GM19043 (cell line): ENCODE data around the gene ABCD1.

Experiments
- ATAC-seq: cut with Tn5 transposase; IDR thresholded peaks from one replicate; pipeline ENCODE4 v1.9.1; 2021; ENCODE audit warnings: low read depth; ENCODE audit not compliant: unreplicated experiment

ABCD1 gene

GRCh38 chrX:153770601-153771414 is 46.2 kb downstream of the ABCD1 start:
- no peak for ATAC-seq

- no peak for ATAC-seq
Observed at GRCh38 chrX:153771415-153772315, 47.0 kb downstream of the ABCD1 start.

- ATAC-seq = no peak
Observed at GRCh38 chrX:153772316-153773217, 47.9 kb downstream of the ABCD1 start.

- ATAC-seq = no peak
Observed at GRCh38 chrX:153773218-153773611, 48.6 kb downstream of the ABCD1 start.

DNA sequence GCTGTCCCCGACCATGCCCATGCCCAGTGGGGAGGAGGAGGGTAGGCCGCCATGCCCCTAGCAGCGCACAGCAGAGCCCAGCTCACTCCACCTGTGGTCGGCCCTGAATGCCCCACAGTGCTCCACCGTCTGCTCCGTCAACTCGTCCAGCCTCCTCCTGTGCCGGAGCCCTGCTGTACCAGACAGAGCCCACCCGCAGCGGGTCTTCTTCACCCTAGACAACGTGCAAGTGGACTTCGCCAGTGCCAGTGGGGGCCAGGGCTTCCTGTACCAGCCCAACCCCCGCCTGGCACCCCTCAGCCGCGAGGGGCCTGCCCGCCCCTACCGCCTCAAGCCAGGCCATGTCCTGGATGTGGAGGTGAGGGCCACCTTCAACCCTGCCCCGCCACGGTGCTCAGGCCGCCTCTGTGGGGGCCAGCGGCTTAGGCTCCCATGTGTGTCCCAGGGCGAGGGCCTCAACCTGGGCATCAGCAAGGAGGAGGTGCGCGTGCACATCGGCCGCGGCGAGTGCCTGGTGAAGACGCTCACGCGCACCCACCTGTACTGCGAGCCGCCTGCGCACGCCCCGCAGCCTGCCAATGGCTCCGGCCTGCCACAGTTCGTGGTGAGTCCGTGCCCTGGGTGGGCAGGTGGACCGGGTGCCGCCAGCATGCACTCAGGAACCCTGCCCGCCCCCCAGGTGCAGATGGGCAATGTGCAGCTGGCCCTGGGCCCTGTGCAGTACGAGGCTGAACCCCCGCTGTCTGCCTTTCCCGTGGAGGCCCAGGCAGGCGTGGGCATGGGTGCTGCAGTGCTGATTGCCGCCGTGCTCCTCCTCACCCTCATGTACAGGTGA is 49.3 kb downstream of the ABCD1 start:
- ATAC-seq = no peak

DNA sequence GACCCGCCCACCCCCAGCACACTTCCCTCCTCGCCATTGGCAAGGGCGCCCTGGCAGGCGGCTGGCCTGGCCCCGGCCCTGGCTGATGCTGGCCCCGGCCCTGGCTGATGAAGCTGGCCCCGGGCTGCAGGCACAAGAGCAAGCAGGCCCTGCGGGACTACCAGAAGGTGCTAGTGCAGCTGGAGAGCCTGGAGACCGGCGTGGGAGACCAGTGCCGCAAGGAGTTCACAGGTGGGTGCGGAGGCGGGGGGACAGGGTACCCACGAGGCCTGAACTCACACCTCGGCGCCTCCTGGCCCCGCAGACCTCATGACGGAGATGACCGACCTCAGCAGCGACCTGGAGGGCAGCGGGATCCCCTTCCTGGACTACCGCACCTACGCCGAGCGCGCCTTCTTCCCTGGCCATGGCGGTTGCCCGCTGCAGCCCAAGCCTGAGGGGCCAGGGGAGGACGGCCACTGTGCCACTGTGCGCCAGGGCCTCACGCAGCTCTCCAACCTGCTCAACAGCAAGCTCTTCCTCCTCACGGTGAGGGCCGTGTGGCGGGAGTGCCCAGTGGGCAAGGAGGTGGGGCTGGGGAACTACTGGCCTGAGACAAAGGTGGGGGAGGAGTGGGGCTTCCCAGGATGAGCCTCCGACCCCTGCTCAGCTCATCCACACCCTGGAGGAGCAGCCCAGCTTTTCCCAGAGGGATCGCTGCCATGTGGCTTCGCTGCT is 50.1 kb downstream of the ABCD1 start:
- ATAC-seq = no peak

GRCh38 chrX:153775293-153776119 is 50.9 kb downstream of the ABCD1 start:
- no peak for ATAC-seq

- no peak for ATAC-seq
Observed at GRCh38 chrX:153776120-153776599, 51.5 kb downstream of the ABCD1 start.

DNA sequence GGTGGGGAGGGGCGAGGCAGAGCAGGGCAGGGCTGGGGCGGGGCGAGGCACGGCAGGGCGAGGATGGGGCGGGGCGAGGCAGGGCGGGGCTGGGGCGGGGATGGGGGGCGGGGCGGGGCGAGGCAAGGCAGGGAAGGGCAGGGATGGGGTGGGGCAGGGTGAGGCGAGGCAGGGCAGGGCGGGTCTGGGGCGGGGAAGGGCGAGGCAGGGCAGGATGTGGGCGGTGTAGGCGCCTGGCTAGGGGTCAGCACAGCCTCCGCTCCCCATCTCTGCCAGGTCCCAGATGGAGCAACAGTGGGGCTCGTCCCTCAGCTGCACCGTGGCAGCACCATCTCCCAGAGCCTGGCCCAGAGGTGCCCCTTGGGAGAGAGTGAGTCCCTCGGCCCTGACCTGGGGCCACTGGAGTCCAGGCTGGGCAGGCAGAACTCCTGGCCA is 52.0 kb downstream of the ABCD1 start:
- ATAC-seq = no peak

- ATAC-seq = no peak
Observed at GRCh38 chrX:153777261-153778090, 52.8 kb downstream of the ABCD1 start.

- no peak for ATAC-seq
Observed at GRCh38 chrX:153778181-153778580, 53.5 kb downstream of the ABCD1 start.

DNA sequence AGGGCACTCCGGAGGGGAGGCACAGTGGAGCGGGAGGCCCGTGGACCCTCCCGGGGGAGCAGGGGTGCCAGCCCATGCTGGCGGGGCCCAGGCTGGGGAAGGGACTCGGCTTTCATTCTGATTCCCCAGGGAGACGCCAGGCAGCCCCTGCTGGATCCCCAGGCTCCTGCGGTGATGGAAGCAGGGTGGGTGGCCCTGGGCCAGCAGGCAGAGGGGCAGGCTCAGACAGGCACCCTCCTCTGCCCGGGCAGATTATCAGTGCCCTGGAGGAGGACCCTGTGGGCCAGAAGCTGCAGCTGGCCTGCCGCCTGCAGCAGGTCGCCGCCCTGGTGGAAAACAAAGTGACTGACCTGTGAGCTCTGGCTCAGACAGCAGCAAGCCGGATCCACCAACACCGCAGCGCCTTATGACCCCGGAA is 54.0 kb downstream of the ABCD1 start:
- no peak for ATAC-seq

DNA sequence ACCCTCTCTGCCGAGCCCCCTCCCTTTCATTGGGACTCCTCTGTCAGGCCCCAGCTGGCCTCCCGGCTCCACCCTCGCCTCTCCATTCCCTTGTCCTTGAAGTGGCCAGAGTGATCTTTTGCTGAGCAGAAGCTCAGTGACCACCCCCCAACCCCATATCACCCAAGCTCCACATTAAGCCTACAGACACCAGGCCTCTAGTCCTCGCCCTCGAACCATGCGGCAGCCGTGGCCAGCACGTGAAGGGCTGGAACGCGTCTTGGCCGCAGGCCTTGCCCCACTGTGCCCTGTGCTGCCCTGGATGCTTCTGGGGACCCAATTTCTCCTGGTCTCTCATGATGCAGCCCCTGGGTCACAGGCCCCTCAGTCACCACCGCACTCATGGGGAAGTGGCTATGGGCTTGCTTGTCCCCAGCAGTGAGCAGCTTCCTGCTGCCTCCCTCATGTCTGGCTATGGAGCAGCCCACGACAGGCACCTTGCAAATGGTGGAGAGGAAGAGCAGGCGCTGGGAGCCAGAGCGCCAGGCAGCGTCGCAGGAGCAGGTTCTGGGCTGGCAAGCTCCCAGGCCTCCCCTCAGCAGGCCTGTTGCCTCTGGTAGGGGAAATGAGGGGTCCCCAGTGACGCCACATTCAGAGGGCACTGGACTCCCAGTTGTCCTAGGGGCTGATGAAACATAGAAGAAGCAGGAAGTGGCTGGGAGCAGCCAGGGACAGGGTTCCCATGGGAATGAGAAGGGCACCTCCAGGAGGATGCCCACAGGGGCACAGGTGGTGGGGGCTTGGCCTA is 55.4 kb downstream of the ABCD1 start:
- ATAC-seq = no peak

DNA sequence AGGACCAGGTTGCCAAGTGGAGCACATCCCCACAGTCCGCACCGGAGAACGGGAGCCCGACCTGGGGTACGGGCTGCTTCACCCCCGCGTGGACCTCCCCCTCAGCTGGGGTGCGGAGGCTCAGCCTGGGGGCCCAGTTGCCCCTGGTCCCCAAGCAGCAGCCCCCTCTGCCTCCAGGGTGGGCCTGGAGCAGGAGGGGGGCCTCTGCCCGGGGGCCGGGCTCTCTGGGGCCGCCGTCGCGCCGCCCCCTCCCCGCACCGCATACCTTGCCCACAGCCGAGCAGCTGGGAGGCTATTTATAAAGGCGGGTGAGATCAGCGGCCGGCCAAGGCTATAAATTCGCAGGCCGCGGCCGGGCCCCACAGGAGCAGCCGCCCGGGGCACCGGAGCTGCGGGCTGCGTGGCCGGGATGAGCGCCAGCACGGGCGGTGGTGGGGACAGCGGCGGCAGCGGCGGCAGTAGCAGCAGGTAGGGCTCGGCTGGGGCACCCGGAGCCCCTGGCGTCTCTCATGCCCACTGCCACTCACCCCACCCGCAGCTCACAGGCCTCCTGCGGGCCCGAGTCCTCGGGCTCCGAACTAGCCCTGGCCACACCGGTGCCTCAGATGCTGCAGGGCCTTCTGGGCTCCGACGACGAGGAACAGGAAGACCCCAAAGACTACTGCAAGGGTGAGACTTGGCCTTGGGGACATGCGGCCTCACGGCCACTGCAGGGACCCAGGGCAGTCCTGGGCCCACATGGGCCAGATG is 56.2 kb downstream of the ABCD1 start, which contains the start of gene SRPK3:
TSS of gene SRPK3 (plus strand) at position 364 of the 750 bp plus-strand sequence. CDS start at position 410, 46 bp downstream.
- no peak for ATAC-seq

DNA sequence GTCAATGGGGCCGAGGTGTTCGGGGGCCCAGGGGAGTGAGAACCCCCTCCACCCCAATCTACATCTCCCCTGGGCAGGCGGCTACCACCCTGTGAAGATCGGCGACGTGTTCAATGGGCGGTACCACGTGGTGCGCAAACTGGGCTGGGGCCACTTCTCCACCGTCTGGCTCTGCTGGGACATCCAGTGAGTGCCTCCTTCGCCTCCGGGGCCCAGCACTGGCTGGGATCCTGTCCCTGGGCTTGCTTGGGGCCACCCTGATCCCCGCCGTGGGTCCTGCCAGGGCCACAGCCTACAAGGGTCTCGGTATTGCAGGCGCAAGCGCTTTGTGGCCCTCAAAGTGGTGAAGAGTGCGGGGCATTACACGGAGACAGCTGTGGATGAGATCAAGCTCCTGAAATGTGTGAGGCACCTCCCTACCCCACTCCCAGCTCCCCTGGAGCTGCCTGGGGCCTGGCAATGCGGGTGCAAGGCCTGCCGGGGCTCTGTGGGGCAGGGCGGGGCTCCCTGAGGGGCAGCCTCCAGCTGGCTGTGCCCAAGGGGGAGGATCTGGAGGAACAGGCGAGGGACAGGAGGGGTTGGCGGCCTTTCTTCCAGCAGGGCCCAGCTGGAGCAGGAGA is 56.9 kb downstream of the ABCD1 start:
- ATAC-seq = no peak
